ENCODE results near the gene PRKD3. TPM values are rescaled to one million over a fixed set of nuclear protein-coding genes. Genes with fewer than 3 reads are reported as not detected.
A peak's percentile ranks its signal among the peaks of the same experiment; 100 is the strongest.

PRKD3 gene
- total and polyA plus RNA-seq, 9 of the 15 experiments (the other 6 are each of a cell fraction or from before 2014, with no cell fraction given) = 4.7 to 26.7 (median 17.0) TPM

- TF ChIP-seq ZNF318 (IDR thresholded peaks at IDR 0.05; ENCODE audit: borderline replicate concordance in 1 of 2, low read depth in 1 of 2) (no peak), HSF4 (CRISPR knock-in tag; IDR thresholded peaks at IDR 0.05; ENCODE audit: borderline replicate concordance) (no peak), NUFIP1 (IDR thresholded peaks at IDR 0.05; ENCODE audit: partially characterized antibody) (no peak), SREBF2 (CRISPR knock-in tag; IDR thresholded peaks at IDR 0.05) (no peak), RAD21 (CRISPR knock-in tag; conservative IDR thresholded peaks at IDR 0.05 in 1 of 2, IDR thresholded peaks at IDR 0.05 in 1 of 2) (no peak), ELK3 (CRISPR knock-in tag; IDR thresholded peaks at IDR 0.05) (no peak), ZFX (CRISPR knock-in tag; IDR thresholded peaks at IDR 0.05) (peak; percentile 69), ZBTB11 (CRISPR knock-in tag; IDR thresholded peaks at IDR 0.05) (no peak; a peak in 1 of 6 replicates), ZNF551 (CRISPR knock-in tag; IDR thresholded peaks at IDR 0.05) (no peak)
Measured at GRCh38 chr2:37324786-37325624, at the start of gene PRKD3 (continued).
